Stimulated activated CD8-positive, alpha-beta memory T cell treated with anti-CD3 and anti-CD28 coated beads, Interleukin-4, amount 100 ng/mL, for 1 hour (primary cell): Measurements from ENCODE around the gene RHOF.

Experiments used
- DNase-seq, 2 donors: peaks; one replicate each; pipeline ENCODE4 v3.0.0-alpha.2; 2020; ENCODE audit warnings: low read depth in 2 of 2, low spot score in 1 of 2

Gene RHOF

GRCh38 chr12:121819212-121819949, 25.9 kb upstream of the RHOF start:
- DNase-seq, result no peak

- no peak for DNase-seq
Observed at GRCh38 chr12:121817648-121818043, 24.2 kb upstream of the RHOF start.

GRCh38 chr12:121816925-121817647, 23.6 kb upstream of the RHOF start:
- no peak for DNase-seq

GRCh38 chr12:121815263-121815662, 21.8 kb upstream of the RHOF start:
- DNase-seq, result no peak

- DNase-seq, result no peak
Observed at GRCh38 chr12:121814429-121815119, 21.1 kb upstream of the RHOF start.

GRCh38 chr12:121813951-121814350, 20.5 kb upstream of the RHOF start:
- DNase-seq, result no peak

- DNase-seq, result no peak
Observed at GRCh38 chr12:121812921-121813896, 19.7 kb upstream of the RHOF start.

GRCh38 chr12:121812320-121812871, 18.9 kb upstream of the RHOF start:
- DNase-seq, result no peak

- DNase-seq, result peak in 1 of 2 donors; percentile 50
Observed at GRCh38 chr12:121811434-121812319, 18.2 kb upstream of the RHOF start.

- no peak for DNase-seq
Observed at GRCh38 chr12:121810833-121811433, 17.4 kb upstream of the RHOF start.

GRCh38 chr12:121810234-121810817, 16.8 kb upstream of the RHOF start:
- no peak for DNase-seq

- no peak for DNase-seq
Observed at GRCh38 chr12:121809712-121810116, 16.2 kb upstream of the RHOF start.

GRCh38 chr12:121808623-121809022, 15.1 kb upstream of the RHOF start:
- DNase-seq, result no peak

- DNase-seq, result no peak
Observed at GRCh38 chr12:121807642-121808347, 14.3 kb upstream of the RHOF start.

GRCh38 chr12:121806546-121807423, 13.3 kb upstream of the RHOF start:
- DNase-seq, result no peak

GRCh38 chr12:121806009-121806545, 12.6 kb upstream of the RHOF start:
- no peak for DNase-seq
